HEK293 (cell line): ENCODE measurements around the gene GAL3ST2.

Source experiments
- CTCF ChIP-seq: fragments of 450-650 bp; formaldehyde crosslinking; IDR thresholded peaks from 2 replicates; pipeline ENCODE4 v1.5.1; 2016; ENCODE audit warnings: missing biosample characterization, missing genetic modification characterization
- ELK4 ChIP-seq: IDR thresholded peaks from 2 replicates; pipeline ENCODE4 v1.6.1; 2011; ENCODE audit warnings: mild to moderate bottlenecking, low read depth, low read length, borderline replicate concordance
- PATZ1 ChIP-seq: fragments of 450-650 bp; formaldehyde crosslinking; IDR thresholded peaks from 2 replicates; pipeline ENCODE4 v1.5.1; 2016; ENCODE audit warnings: missing biosample characterization, missing genetic modification characterization
- REST ChIP-seq: fragments of 450-650 bp; formaldehyde crosslinking; IDR thresholded peaks from 2 replicates; pipeline ENCODE4 v1.5.1; 2016; ENCODE audit warnings: missing biosample characterization, missing genetic modification characterization
- TCF7L2 ChIP-seq: IDR thresholded peaks from 2 replicates; pipeline ENCODE4 v1.6.1; 2011; ENCODE audit warnings: low read depth, mild to moderate bottlenecking, inconsistent platforms, low read length, moderate library complexity, borderline replicate concordance
- ZBTB1 ChIP-seq: fragments of 450-650 bp; formaldehyde crosslinking; IDR thresholded peaks from 2 replicates; pipeline ENCODE4 v1.5.1; 2016; ENCODE audit warnings: missing biosample characterization, missing genetic modification characterization
- ZBTB49 ChIP-seq: fragments of 450-650 bp; formaldehyde crosslinking; IDR thresholded peaks from 2 replicates; pipeline ENCODE4 v1.5.1; 2016; ENCODE audit warnings: missing biosample characterization, missing genetic modification characterization, low read depth
- ZIC2 ChIP-seq: fragments of 450-650 bp; formaldehyde crosslinking; IDR thresholded peaks from 2 replicates; pipeline ENCODE4 v1.5.1; 2016; ENCODE audit warnings: missing biosample characterization, missing genetic modification characterization
- ZNF121 ChIP-seq: fragments of 450-650 bp; formaldehyde crosslinking; IDR thresholded peaks from 2 replicates; pipeline ENCODE4 v1.5.1; 2016; ENCODE audit warnings: missing biosample characterization, missing genetic modification characterization
- ZNF274 ChIP-seq, 2 experiments: fragments of 200-500 bp in 1 of 2; fragments of 450-650 bp in 1 of 2; sonication (Bioruptor generic) in 1 of 2; formaldehyde crosslinking in 1 of 2; IDR thresholded peaks; 2 replicates each; pipeline versions ENCODE4 v1.5.1 to v1.6.1; 2014 to 2016; ENCODE audit warnings: borderline replicate concordance in 1 of 2, inconsistent platforms in 1 of 2, low read length in 1 of 2, missing biosample characterization in 1 of 2, missing genetic modification characterization in 1 of 2
- ZNF341 ChIP-seq: fragments of 450-650 bp; formaldehyde crosslinking; IDR thresholded peaks from 2 replicates; pipeline ENCODE4; 2016; ENCODE audit warnings: low read depth, missing biosample characterization, missing genetic modification characterization
- ZNF37A ChIP-seq: fragments of 450-650 bp; IDR thresholded peaks from 2 replicates; pipeline ENCODE4 v1.5.1; 2018; ENCODE audit warnings: missing biosample characterization, missing genetic modification characterization
- ZNF777 ChIP-seq: fragments of 450-650 bp; formaldehyde crosslinking; IDR thresholded peaks from 2 replicates; pipeline ENCODE4 v1.5.1; 2017; ENCODE audit warnings: missing biosample characterization, missing genetic modification characterization, borderline replicate concordance

GRCh38 chr2:241741016-241741415 lies 35.6 kb upstream of the GAL3ST2 start:
- TF ChIP-seq ZNF37A (tag by site-specific recombination), result no peak
- TF ChIP-seq TCF7L2, result no peak
- no peak for TF ChIP-seq CTCF (tag by site-specific recombination)
- no peak for TF ChIP-seq ZNF274 (IDR thresholded peaks at IDR 0.05; ENCODE audit: low read length)
- TF ChIP-seq ZNF274 (tag by site-specific recombination; IDR thresholded peaks at IDR 0.05; ENCODE audit: borderline replicate concordance), result no peak
- no peak for TF ChIP-seq ZNF121 (tag by site-specific recombination)
- TF ChIP-seq ELK4, result no peak
- no peak for TF ChIP-seq REST
- TF ChIP-seq ZNF341 (tag by site-specific recombination), result no peak
- no peak for TF ChIP-seq ZIC2 (tag by site-specific recombination)
- no peak for TF ChIP-seq ZNF777 (tag by site-specific recombination)
- TF ChIP-seq PATZ1, result no peak
- TF ChIP-seq ZBTB1 (tag by site-specific recombination), result no peak
- no peak for TF ChIP-seq ZBTB49
